Spleen (tissue), 11 donors: ENCODE measurements around the gene CLDN20. TPM values are rescaled to one million over a fixed set of nuclear protein-coding genes. Genes with fewer than 3 reads are reported as not detected.

Experiments
- DNase-seq: peaks from one replicate; pipeline ENCODE4 v3.0.0-alpha.2; 2020
- H3K27ac ChIP-seq, 8 donors: fragments of 200-600 bp; sonication (generic) in 7 of 8; 1 replicate in 4 of 8; 2 replicates in 4 of 8; pipeline versions ENCODE4 v1.5.0 to v1.8.0; 2016 to 2021; ENCODE audit warnings: inconsistent platforms in 4 of 8, mild to moderate bottlenecking in 4 of 8, moderate library complexity in 1 of 8
- H3K27me3 ChIP-seq, 7 donors: fragments of 200-600 bp; sonication (generic) in 6 of 7; replicated peaks in 1 of 7; 1 replicate in 4 of 7; 2 replicates in 3 of 7; pipeline versions ENCODE4 v1.5.0 to v1.8.0; 2016 to 2021; ENCODE audit warnings: inconsistent platforms in 3 of 7, mild to moderate bottlenecking in 1 of 7
- H3K36me3 ChIP-seq, 6 donors: fragments of 200-600 bp; sonication (generic) in 5 of 6; 1 replicate in 4 of 6; 2 replicates in 2 of 6; pipeline versions ENCODE4 v1.5.0 to v1.8.0; 2016 to 2021; ENCODE audit warnings: inconsistent platforms in 2 of 6
- H3K4me1 ChIP-seq, 6 donors: fragments of 200-600 bp; sonication (generic) in 5 of 6; 1 replicate in 3 of 6; 2 replicates in 3 of 6; pipeline versions ENCODE4 v1.5.0 to v1.8.0; 2016 to 2021; ENCODE audit warnings: inconsistent platforms in 3 of 6
- H3K4me3 ChIP-seq, 8 donors: fragments of 200-600 bp; sonication (generic) in 7 of 8; 1 replicate in 4 of 8; 2 replicates in 4 of 8; pipeline versions ENCODE4 v1.5.0 to v1.8.0; 2016 to 2021; ENCODE audit warnings: inconsistent platforms in 4 of 8, mild to moderate bottlenecking in 4 of 8, moderate library complexity in 2 of 8
- H3K9me3 ChIP-seq, 8 donors: fragments of 200-600 bp; sonication (generic) in 7 of 8; 1 replicate in 4 of 8; 2 replicates in 4 of 8; pipeline versions ENCODE4 v1.5.0 to v1.8.0; 2016 to 2021; ENCODE audit warnings: inconsistent platforms in 4 of 8
- CTCF ChIP-seq, 11 experiments: fragments of 200-600 bp in 7 of 11; fragments of 450-650 bp in 4 of 11; sonication (generic) in 4 of 11; IDR thresholded peaks in 8 of 11; conservative IDR thresholded peaks in 3 of 11; 1 replicate in 7 of 11; 2 replicates in 4 of 11; pipeline versions ENCODE4 v1.4.0 to v1.8.0; 2016 to 2021; ENCODE audit warnings: antibody characterized with exemption in 11 of 11, inconsistent platforms in 4 of 11, mild to moderate bottlenecking in 1 of 11
- POLR2A ChIP-seq, 3 donors: fragments of 450-650 bp; IDR thresholded peaks; one replicate each; pipeline ENCODE4 v1.5.1; 2017; ENCODE audit warnings: antibody characterized with exemption in 3 of 3, mild to moderate bottlenecking in 1 of 3
- POLR2AphosphoS5 ChIP-seq, 3 donors: sonication (generic); formaldehyde crosslinking; IDR thresholded peaks; one replicate each; pipeline ENCODE4 v1.5.1; 2017; ENCODE audit warnings: antibody characterized with exemption in 3 of 3
- WGBS, 5 donors: extraction: QIAGEN DNeasy Blood & Tissue Kit in 3 of 5; methylation state at CpG; one replicate each; pipeline versions ENCODE4 v1.1.5 to v1.1.7; 2013 to 2018; 5-methylcytosine and 5-hydroxymethylcytosine counted together
- intact Hi-C: fragments of 100-400 bp; cut with DNase I; formaldehyde crosslinking; loops from one replicate; pipeline ENCODE4 v1.15.0; 2023; ENCODE audit warnings: low total_unique reads
- polyA plus RNA-seq, 3 donors: library from polyadenylated mRNA; stranded (reverse); fragments of 200-250 nt; gene quantifications; one replicate each; pipeline ENCODE4 v1.2.1, GENCODE V29; 2013
- total RNA-seq, 7 donors: library from RNA; depleted of rRNA in 3 of 7; stranded (reverse); fragments of >200 nt in 3 of 7; fragmentation: NEBNext Ultra II Directional in 4 of 7; extraction: Animal tissue kit (Norgen Biotek cat#: 25700) in 4 of 7; gene quantifications; one replicate each; pipeline versions ENCODE4 v1.1.0 to v1.2.1, GENCODE V29; 2016 to 2021
- donor health status: healthy with polysubstance abuse.
- donor health status: DM: no; HTN: no; CAD: no; lungs with moderate emphysema.
- donor health status: DM: no; HTN: no; CAD: no.
- donor health status: Bipolar disorder and iron deficiency.
- donor health status: healthy.
- donor health status: DM: no; HTN: no; CAD: no.
- donor health status: DM: yes; HTN: yes; CAD: no.

The CLDN20 gene
- total and polyA plus RNA-seq, 10 donors = not detected

DNA sequence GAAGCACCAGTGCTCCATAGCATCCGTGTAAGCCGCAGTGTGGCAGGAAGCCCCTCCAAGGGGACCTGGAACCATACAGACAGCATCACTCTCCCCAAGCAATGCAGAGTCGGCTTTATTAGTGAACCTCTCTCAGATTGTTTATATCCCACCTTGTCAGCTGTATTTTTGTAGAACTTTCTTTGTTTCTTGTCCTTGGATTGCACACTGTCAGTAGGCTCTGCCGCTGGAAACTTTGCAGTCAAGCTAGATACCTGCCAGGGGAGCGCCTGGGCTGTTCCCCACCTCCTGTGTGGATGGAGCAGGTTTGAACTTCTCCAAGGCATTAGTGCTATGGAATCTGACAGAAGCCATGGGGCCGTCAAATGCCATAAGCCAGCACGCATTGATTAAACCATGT, 18.6 kb upstream of the CLDN20 start:
- no peaks in the 10 kb centered on the region for H3K9me3 ChIP-seq
- H3K4me1 ChIP-seq = no peaks in the 10 kb centered on the region
- no peak overlapping the region for H3K4me3 ChIP-seq
- H3K36me3 ChIP-seq = peaks cover 0 to 17% (median 0%) of the 10 kb centered on the region in 6 donors
- no peak for DNase-seq
- no peaks in the 10 kb centered on the region for H3K27me3 ChIP-seq
- WGBS, 5 donors = 90 to 95% (median 93%) methylated on average over 7 of the region's 7 CpGs
- no peak overlapping the region for H3K27ac ChIP-seq
- intact Hi-C loops = no loop called here
- TF ChIP-seq POLR2AphosphoS5 (IDR thresholded peaks at IDR 0.05) (no peak), CTCF (IDR thresholded peaks at IDR 0.05 in 8 of 11, conservative IDR thresholded peaks at IDR 0.05 in 3 of 11) (no peak), POLR2A (IDR thresholded peaks at IDR 0.05) (no peak)

GRCh38 chr6:155245831-155246230, 18.0 kb upstream of the CLDN20 start:
- TF ChIP-seq POLR2AphosphoS5 (IDR thresholded peaks at IDR 0.05) = no peak
- TF ChIP-seq CTCF (IDR thresholded peaks at IDR 0.05 in 8 of 11, conservative IDR thresholded peaks at IDR 0.05 in 3 of 11) = no peak
- no peak for TF ChIP-seq POLR2A (IDR thresholded peaks at IDR 0.05)
- 89 to 95% (median 90%) methylated on average over 3 of the region's 3 CpGs for WGBS, 5 donors
- H3K9me3 ChIP-seq = no peaks in the 10 kb centered on the region
- H3K36me3 ChIP-seq = peaks cover 0 to 23% (median 0%) of the 10 kb centered on the region in 6 donors
- DNase-seq = no peak
- H3K27me3 ChIP-seq = no peaks in the 10 kb centered on the region
- H3K27ac ChIP-seq = no peak overlapping the region
- intact Hi-C loops = no loop called here
- H3K4me3 ChIP-seq = no peak overlapping the region
- H3K4me1 ChIP-seq = no peaks in the 10 kb centered on the region

DNA sequence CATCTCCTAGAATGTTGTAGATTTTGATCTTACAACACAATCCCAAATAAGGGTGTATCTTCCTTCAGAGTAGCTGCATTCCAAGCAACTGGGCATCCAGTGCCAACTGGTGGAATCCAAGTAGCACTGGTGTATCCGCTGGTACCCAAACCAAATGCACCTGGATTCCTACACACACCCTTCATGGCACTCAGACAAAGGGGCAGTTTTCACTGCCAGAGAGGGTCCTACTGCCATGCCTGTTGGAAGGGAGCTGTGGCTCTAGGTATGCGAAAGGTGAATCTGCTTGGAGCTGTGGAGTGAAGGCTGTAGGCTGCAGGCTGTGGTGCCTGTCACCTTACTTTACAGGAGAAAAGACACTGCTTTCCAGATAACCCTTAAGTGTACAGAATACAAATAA, 17.0 kb upstream of the CLDN20 start:
- Histone ChIP-seq H3K4me3 (no peak overlapping the region), H3K27me3 (no peaks in the 10 kb centered on the region)
- 92 to 100% (median 96%) methylated on average over 2 of the region's 2 CpGs for WGBS, 5 donors

GRCh38 chr6:155247618-155248007, 16.2 kb upstream of the CLDN20 start:
- Histone ChIP-seq H3K27me3 (no peaks in the 10 kb centered on the region), H3K4me3 (no peak overlapping the region), H3K36me3 (peaks cover 0 to 41% (median 10%) of the 10 kb centered on the region in 6 donors), H3K27ac (no peak overlapping the region), H3K9me3 (no peaks in the 10 kb centered on the region), H3K4me1 (no peaks in the 10 kb centered on the region)
- 94 to 100% (median 97%) methylated on average over 5 of the region's 5 CpGs for WGBS, 5 donors
- no peak for DNase-seq
- TF ChIP-seq POLR2A (IDR thresholded peaks at IDR 0.05) (no peak), CTCF (IDR thresholded peaks at IDR 0.05 in 8 of 11, conservative IDR thresholded peaks at IDR 0.05 in 3 of 11) (no peak), POLR2AphosphoS5 (IDR thresholded peaks at IDR 0.05) (no peak)
- intact Hi-C loops = no loop called here

More for the DNA sequence above, 17.0 kb upstream of the CLDN20 start:
- H3K27ac ChIP-seq = no peak overlapping the region
- no peaks in the 10 kb centered on the region for H3K4me1 ChIP-seq
- no peaks in the 10 kb centered on the region for H3K9me3 ChIP-seq
- TF ChIP-seq POLR2AphosphoS5 (IDR thresholded peaks at IDR 0.05) (no peak), CTCF (IDR thresholded peaks at IDR 0.05 in 8 of 11, conservative IDR thresholded peaks at IDR 0.05 in 3 of 11) (no peak), POLR2A (IDR thresholded peaks at IDR 0.05) (no peak)
- intact Hi-C loops = no loop called here
- H3K36me3 ChIP-seq = peaks cover 0 to 33% (median 3%) of the 10 kb centered on the region in 6 donors
- no peak for DNase-seq
